ENCODE measurements around the gene PASD1. TPM values are rescaled to one million over a fixed set of nuclear protein-coding genes. Genes with fewer than 3 reads are reported as not detected.
"Not testable (repeated sequence)": the region's sequence is repeated elsewhere in the genome, so short reads cannot be mapped to it uniquely, and the experiment has no call there.

PASD1 gene
- total RNA-seq, 1 experiment from 2014 or later = not detected

GRCh38 chrX:151543706-151544105, 19.8 kb upstream of the PASD1 start:
- Mint-ChIP-seq H3K4me3 (ENCODE audit: unreplicated experiment) (no peak overlapping the region), H3K27ac (ENCODE audit: low read depth, unreplicated experiment) (peak overlapping the region; percentile 81), H3K9me3 (ENCODE audit: unreplicated experiment) (peaks cover 7% of the 10 kb centered on the region), H3K36me3 (ENCODE audit: insufficient read depth, unreplicated experiment) (no peaks in the 10 kb centered on the region), H3K4me1 (ENCODE audit: insufficient read depth, unreplicated experiment) (peaks cover 5% of the 10 kb centered on the region), H3K27me3 (ENCODE audit: insufficient read depth, unreplicated experiment) (no peaks in the 10 kb centered on the region)
- ChIA-PET CTCF (no interaction called here), POLR2A (interaction anchor here (0.7 kb wide), 1 partner anchor 686 kb away, joined by 3 read pairs; no protein-coding TSS in a partner anchor)
- no peak for TF ChIP-seq CTCF (IDR thresholded peaks at IDR 0.05; ENCODE audit: unreplicated experiment)
- intact Hi-C loops (cut with micrococcal nuclease) = no loop called here
- no TSS peak for BruUV-seq (replicated peaks)
- peak; percentile 60 for DNase-seq (ENCODE audit: unreplicated experiment)

- H3K4me3 Mint-ChIP-seq (ENCODE audit: unreplicated experiment); BruUV-seq (replicated peaks); H3K36me3 Mint-ChIP-seq (ENCODE audit: insufficient read depth, unreplicated experiment); H3K27ac Mint-ChIP-seq (ENCODE audit: low read depth, unreplicated experiment); intact Hi-C loops (cut with micrococcal nuclease); H3K4me1 Mint-ChIP-seq (ENCODE audit: insufficient read depth, unreplicated experiment); H3K9me3 Mint-ChIP-seq (ENCODE audit: unreplicated experiment); POLR2A ChIA-PET; H3K27me3 Mint-ChIP-seq (ENCODE audit: insufficient read depth, unreplicated experiment); DNase-seq (ENCODE audit: unreplicated experiment): not testable (repeated sequence)
- CTCF ChIA-PET = interaction anchor here (1.5 kb wide), 1 partner anchor 12 kb away, joined by 3 read pairs; no protein-coding TSS in a partner anchor
These were observed 17.2 kb upstream of the PASD1 start for GRCh38 chrX:151546226-151546625.

GRCh38 chrX:151551176-151551575, 12.3 kb upstream of the PASD1 start:
- H3K4me3 Mint-ChIP-seq (ENCODE audit: unreplicated experiment); DNase-seq (ENCODE audit: unreplicated experiment); BruUV-seq (replicated peaks); H3K4me1 Mint-ChIP-seq (ENCODE audit: insufficient read depth, unreplicated experiment); H3K27ac Mint-ChIP-seq (ENCODE audit: low read depth, unreplicated experiment); POLR2A ChIA-PET; intact Hi-C loops (cut with micrococcal nuclease); H3K36me3 Mint-ChIP-seq (ENCODE audit: insufficient read depth, unreplicated experiment); H3K9me3 Mint-ChIP-seq (ENCODE audit: unreplicated experiment); H3K27me3 Mint-ChIP-seq (ENCODE audit: insufficient read depth, unreplicated experiment): not testable (repeated sequence)
- CTCF ChIA-PET = interaction anchor here (0.6 kb wide), 1 partner anchor 263 kb away, joined by 3 read pairs; no protein-coding TSS in a partner anchor

- Mint-ChIP-seq H3K36me3 (ENCODE audit: insufficient read depth, unreplicated experiment) (no peaks in the 10 kb centered on the region), H3K4me3 (ENCODE audit: unreplicated experiment) (no peak overlapping the region), H3K27ac (ENCODE audit: low read depth, unreplicated experiment) (no peak overlapping the region), H3K4me1 (ENCODE audit: insufficient read depth, unreplicated experiment) (no peaks in the 10 kb centered on the region), H3K9me3 (ENCODE audit: unreplicated experiment) (peaks cover 7% of the 10 kb centered on the region), H3K27me3 (ENCODE audit: insufficient read depth, unreplicated experiment) (no peaks in the 10 kb centered on the region)
- no peak for TF ChIP-seq CTCF (IDR thresholded peaks at IDR 0.05; ENCODE audit: unreplicated experiment)
- BruUV-seq (replicated peaks) = no TSS peak
- ChIA-PET POLR2A (no interaction called here), CTCF (no interaction called here)
- no peak for DNase-seq (ENCODE audit: unreplicated experiment)
- intact Hi-C loops (cut with micrococcal nuclease) = no loop called here
These were observed 10.7 kb upstream of the PASD1 start for GRCh38 chrX:151552743-151553142.

- POLR2A ChIA-PET; CTCF ChIA-PET; DNase-seq (ENCODE audit: unreplicated experiment); H3K4me1 Mint-ChIP-seq (ENCODE audit: insufficient read depth, unreplicated experiment); H3K27ac Mint-ChIP-seq (ENCODE audit: low read depth, unreplicated experiment); H3K9me3 Mint-ChIP-seq (ENCODE audit: unreplicated experiment); intact Hi-C loops (cut with micrococcal nuclease); H3K4me3 Mint-ChIP-seq (ENCODE audit: unreplicated experiment); H3K27me3 Mint-ChIP-seq (ENCODE audit: insufficient read depth, unreplicated experiment); BruUV-seq (replicated peaks); H3K36me3 Mint-ChIP-seq (ENCODE audit: insufficient read depth, unreplicated experiment): not testable (repeated sequence)
These were observed 8.2 kb upstream of the PASD1 start for GRCh38 chrX:151555301-151555700.

- H3K27ac Mint-ChIP-seq (ENCODE audit: low read depth, unreplicated experiment); DNase-seq (ENCODE audit: unreplicated experiment); CTCF ChIA-PET; H3K4me1 Mint-ChIP-seq (ENCODE audit: insufficient read depth, unreplicated experiment); intact Hi-C loops (cut with micrococcal nuclease); H3K36me3 Mint-ChIP-seq (ENCODE audit: insufficient read depth, unreplicated experiment); H3K4me3 Mint-ChIP-seq (ENCODE audit: unreplicated experiment); BruUV-seq (replicated peaks); H3K9me3 Mint-ChIP-seq (ENCODE audit: unreplicated experiment); POLR2A ChIA-PET: not testable (repeated sequence)
- peaks cover 19% of the 10 kb centered on the region for H3K27me3 Mint-ChIP-seq (ENCODE audit: insufficient read depth, unreplicated experiment)
These were observed 990 bp upstream of the PASD1 start for GRCh38 chrX:151562485-151562884.

- CTCF ChIA-PET = not testable (repeated sequence)
These were observed 472 bp upstream of the PASD1 start for GRCh38 chrX:151563003-151563402.

More at GRCh38 chrX:151563003-151563402, 472 bp upstream of the PASD1 start:
- POLR2A ChIA-PET; BruUV-seq (replicated peaks); DNase-seq (ENCODE audit: unreplicated experiment); H3K4me1 Mint-ChIP-seq (ENCODE audit: insufficient read depth, unreplicated experiment); H3K36me3 Mint-ChIP-seq (ENCODE audit: insufficient read depth, unreplicated experiment); H3K4me3 Mint-ChIP-seq (ENCODE audit: unreplicated experiment); H3K9me3 Mint-ChIP-seq (ENCODE audit: unreplicated experiment); H3K27ac Mint-ChIP-seq (ENCODE audit: low read depth, unreplicated experiment); intact Hi-C loops (cut with micrococcal nuclease): not testable (repeated sequence)
- H3K27me3 Mint-ChIP-seq (ENCODE audit: insufficient read depth, unreplicated experiment) = peaks cover 23% of the 10 kb centered on the region

Measured in MCF 10A (cell line).